GM21367 (cell line): ENCODE data around the gene NETO1.

ENCODE experiments used
- ATAC-seq: cut with Tn5 transposase; IDR thresholded peaks from one replicate; pipeline ENCODE4 v1.9.1; 2021; ENCODE audit not compliant: unreplicated experiment

NETO1 gene

DNA sequence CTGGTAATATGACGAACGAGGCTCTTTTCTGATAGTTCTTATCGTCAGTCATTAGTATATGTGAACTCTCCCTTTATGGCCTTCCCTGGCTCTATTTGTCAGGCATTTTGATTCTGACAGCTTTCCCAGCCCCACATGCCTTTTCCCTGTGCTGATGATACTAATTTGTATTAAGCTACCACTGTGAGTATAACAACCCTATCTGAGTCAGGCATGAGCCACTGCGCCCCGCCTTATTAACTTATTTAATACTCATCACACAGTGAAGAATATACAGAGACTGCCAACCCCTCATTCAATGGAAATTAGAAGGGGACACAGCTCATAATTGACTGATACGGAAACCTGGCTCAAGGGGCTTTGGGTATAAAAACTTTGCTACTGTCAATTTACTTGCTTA is 140.0 kb downstream of the NETO1 start:
- ATAC-seq: no peak

DNA sequence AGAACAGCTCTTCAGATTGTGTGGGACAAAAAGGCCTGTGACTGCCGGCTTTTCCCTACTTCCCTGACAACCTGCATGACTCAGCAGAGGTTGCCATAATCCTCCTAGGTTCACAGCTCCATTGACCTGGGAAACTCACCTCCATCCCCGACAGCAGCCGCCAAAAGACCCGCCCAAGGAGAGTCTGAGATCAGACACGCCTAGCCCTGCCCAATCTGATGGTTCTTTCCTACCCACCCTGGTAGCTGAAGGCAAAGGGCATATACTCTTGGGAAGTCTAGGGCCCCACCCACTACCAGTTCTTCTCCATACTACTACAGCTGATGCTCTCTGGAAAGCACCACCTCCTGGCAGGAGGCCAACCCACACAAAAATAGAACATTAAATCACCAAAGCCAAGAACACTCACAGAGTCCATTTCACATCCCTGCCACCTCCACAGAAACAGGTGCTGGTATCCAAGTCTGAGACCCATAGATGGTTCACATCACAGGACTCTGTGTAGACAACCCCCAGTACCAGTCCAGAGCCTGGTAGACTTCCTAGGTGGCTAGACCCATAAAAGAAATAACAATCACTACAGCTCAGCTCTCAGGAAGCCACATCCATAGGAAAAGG is 140.6 kb downstream of the NETO1 start:
- ATAC-seq: no peak

DNA sequence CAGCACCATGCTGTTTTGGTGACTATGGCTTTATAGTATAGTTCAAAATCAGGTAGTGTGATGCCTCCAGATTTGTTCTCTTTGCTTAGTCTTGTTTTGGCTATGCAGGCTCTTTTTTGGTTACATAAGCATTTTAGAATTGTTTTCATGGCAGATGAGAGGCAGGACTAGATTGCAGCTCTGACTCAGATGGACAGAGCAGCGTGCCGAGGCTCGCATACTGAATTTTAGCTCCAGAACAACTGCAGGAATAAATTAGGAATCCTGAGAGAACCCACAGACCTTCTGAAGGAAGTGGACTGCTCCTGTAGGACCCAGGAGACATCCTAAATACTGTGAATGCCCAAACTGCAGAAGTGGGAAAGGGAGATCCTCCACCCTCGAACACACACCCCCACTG is 141.6 kb downstream of the NETO1 start:
- ATAC-seq: no peak

DNA sequence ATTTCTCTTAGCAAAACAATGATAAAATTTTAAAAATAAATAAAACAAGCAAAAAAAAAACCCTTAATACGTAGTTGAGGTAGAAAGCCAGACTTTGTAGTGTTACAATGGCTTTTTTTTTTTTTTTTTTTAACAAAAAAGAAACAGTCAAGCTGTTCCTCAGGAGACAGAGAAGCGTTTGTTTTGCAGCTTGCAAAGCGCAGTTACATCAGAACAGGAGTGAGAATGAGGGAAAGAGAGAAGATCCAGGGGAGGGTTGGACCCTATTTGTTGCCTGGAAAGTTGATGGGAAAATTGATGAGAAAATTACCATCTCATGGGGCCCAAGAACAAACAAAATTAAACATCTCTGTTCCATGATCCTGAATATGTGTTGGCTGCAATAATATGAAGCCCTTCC is 146.5 kb downstream of the NETO1 start:
- ATAC-seq: no peak

GRCh38 chr18:72720116-72720515 is 147.7 kb downstream of the NETO1 start:
- ATAC-seq: no peak

- ATAC-seq: no peak
These were observed 163.6 kb downstream of the NETO1 start for GRCh38 chr18:72704202-72704601.

DNA sequence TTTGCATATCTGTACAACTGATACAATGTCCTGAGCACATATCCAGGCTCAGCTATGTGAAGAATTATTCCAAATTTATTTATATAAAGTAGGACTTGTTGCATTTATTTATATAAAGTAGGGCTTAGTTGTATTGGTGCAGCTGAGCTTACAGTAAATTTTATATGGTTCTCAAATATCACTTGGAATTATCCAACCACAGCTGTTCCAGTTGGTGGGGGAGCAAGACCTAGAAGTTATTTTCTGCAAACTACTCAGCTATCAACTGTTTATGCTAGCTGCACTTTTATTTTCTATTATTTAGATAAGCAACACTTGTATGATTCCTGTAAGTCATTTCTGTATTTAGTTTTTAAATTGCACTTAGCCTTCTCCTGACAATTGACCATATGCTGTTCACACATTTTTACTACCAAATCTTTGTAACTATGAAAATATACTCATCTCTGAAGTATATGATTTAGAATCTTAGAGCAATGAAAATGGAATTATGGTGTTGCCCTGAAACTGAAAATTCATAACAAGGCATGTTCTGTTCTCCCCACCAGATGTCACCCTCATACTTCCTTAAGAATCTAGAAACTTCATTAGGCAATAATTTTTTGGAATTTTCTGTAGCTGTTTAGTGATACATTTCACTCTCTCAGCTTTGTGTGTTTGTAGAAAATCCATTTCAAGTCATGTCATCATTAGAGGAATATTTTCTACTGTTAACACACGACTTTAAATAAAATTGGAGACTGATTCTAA is 166.7 kb downstream of the NETO1 start:
- ATAC-seq: no peak

GRCh38 chr18:72697706-72698105 is 170.1 kb downstream of the NETO1 start:
- ATAC-seq: no peak

DNA sequence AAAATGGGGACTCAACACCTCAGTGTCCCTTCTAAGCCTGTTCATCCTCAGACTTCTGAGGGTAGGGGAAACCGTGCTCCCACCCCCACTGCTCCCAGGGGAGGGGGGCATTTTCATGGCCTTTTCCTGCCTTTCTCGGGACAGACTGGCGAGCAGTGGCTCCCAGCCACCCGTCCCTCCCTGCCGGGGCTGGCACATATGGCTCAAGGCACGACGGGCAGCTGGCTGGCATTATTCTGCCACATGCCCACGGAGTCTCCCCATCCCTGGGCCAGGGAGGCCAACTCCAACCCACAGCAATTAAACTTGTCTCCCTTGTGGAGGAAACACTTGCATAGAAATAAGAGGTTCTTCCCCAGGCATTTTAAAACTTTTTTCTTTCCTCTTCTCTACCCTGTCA is 175.2 kb downstream of the NETO1 start:
- ATAC-seq: no peak
